Raji (cell line): ENCODE measurements around the gene CFHR4.

ENCODE experiments used
- POLR2A ChIP-seq: IDR thresholded peaks from 2 replicates; pipeline ENCODE4 v1.6.1; 2011; ENCODE audit warnings: low read depth, low read length, control low read depth; ENCODE audit not compliant: insufficient read depth

Gene CFHR4

DNA sequence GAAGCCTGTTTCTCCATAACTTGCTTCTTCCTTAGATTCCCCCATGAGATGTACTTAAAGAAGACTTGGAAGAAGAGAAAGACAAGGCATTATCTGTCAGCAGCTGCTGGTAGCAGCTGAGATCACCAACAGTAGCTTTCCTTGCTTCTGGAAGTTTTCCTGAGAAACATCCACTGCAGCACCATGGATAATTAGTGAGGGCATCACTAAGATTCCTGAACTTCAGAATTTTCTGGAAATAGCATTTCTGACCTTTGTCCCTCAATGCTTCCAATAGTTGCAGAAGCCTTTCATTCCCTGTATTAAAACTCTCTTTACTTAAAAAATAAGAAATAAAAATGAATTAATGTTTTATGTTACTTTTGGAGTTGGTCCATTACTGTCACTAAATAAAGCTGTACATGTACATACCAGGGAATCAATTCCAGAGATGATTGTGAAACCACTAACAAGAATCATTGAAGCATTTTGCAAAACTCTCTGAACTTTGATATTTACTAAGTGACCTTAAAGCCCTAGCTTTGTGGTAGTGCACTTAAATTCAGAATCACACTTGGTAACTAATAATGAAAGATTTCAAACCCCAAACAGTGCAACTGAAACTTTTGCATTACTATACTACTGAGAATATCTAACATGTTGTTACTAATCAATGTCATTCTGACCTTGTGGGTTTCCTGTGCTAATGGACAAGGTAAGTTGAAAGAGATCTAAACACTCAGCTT lies at the start of gene CFHR4:
Gene CFHR4 (plus strand): TSS at position 538 of the 725 bp plus-strand sequence. CDS start 99 bp downstream, at position 637.
- TF ChIP-seq POLR2A: no peak

DNA sequence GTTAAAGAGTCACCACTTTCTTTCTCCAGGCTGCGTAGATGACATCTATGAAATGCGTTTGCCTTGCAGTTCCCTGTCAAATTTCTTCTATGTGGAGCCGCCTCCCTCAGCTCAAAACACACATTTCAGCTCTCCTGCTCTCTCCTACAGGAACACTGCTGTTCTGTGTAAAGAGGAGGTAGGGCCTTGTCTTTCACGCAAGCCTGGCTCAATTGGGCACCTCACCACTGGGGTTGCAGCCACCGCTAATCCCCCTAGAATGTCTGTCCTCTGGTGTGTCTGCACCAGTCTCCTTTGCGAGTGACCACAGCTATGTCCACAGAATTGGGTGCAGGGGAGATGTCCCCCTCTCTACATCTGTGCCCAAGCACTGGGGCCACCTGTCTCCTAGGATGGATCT lies 31.8 kb upstream of the CFHR4 start:
- TF ChIP-seq POLR2A: no peak

- TF ChIP-seq POLR2A: no peak
These were observed 30.7 kb upstream of the CFHR4 start for GRCh38 chr1:196857188-196857587.

- no peak for TF ChIP-seq POLR2A
These were observed 29.0 kb upstream of the CFHR4 start for GRCh38 chr1:196858811-196859210.

DNA sequence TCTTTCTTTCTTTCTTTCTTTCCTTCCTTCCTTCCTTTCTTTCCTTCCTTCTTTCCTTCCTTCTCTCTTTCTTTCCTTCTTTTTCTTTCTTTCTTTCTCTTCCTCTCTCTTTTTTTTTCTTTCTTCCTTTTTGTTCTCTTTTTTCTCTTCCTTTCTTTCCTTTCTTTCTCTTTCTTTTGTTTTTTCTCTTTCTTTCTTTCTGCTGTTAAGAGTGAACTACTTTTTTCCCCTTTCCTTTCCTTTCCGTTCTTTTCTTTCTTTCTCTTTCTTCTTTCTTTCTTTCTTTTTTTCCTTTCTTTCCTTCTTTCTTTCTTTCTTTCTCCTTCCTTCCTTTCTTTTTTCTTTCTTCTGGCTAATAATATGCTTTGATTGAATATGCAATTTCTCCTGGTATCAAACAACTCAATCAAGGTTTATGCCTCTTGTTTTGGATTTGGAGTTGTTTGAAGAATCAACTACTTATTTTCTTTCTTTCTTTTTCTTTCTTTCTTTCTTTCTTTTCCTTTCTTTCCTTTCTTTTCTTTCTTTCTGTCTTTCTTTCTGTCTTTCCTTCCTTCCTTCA lies 27.4 kb upstream of the CFHR4 start:
- no peak for TF ChIP-seq POLR2A

- no peak for TF ChIP-seq POLR2A
These were observed 26.4 kb upstream of the CFHR4 start for GRCh38 chr1:196861429-196861828.

GRCh38 chr1:196866974-196867373 lies 20.9 kb upstream of the CFHR4 start:
- TF ChIP-seq POLR2A: no peak

GRCh38 chr1:196873385-196873784 lies 14.5 kb upstream of the CFHR4 start:
- no peak for TF ChIP-seq POLR2A

- no peak for TF ChIP-seq POLR2A
These were observed 11.9 kb upstream of the CFHR4 start for GRCh38 chr1:196875935-196876334.

GRCh38 chr1:196877964-196878363 lies 9.9 kb upstream of the CFHR4 start:
- TF ChIP-seq POLR2A: no peak

- TF ChIP-seq POLR2A: no peak
These were observed 2.8 kb downstream of the CFHR4 start for GRCh38 chr1:196890668-196891067.

GRCh38 chr1:196891251-196891650 lies 3.4 kb downstream of the CFHR4 start:
- no peak for TF ChIP-seq POLR2A

DNA sequence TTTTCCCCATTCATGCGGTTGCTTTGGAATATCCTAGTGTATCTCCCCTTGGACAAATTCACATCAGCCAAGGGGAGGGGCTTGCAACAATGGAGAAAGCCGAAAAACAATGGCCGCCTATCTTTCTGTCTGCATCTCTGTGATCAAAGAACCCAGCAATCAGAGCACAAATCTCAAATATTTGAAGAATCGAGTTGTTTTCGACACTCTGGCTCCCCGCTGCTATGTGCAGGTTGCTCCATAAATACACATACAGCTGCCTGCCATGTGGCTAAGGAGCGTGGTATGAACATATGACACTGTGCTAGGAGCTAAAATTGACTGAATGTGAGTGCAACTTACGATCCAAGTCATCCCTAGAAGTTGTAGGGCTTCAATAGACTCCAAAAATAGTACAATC lies 8.5 kb downstream of the CFHR4 start:
- TF ChIP-seq POLR2A: no peak

DNA sequence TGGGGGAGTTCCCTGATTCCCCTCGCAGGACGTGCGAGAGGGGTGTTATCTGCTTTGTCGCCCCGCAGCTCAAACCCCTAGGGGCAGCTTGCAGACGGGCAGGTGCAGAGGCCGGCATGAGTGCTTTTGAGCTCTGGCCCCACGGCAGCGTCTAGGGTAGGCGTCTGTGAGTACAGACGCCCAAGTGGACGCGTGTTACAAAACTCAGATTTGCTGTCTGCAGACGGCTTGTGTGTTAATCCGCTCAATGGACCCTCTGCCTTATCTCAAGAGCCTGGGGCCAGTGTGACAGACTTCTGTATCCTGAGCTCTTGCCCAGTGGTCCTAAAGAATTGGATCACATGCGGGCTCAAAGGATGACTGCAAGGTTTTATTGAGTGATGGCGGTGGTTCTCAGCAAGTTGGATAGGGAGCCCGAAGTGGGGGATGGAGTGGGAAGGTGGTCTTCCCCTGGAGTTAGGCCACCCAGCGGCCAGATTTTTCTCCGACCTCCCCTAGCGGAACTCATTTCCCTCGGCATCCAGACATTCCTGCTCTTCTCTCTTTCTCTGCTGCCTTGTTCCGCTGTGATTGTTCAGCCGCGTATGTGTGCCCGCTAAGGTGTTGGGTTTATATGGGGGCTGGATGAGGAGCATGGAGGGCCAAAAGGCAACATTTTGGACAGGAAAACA lies 9.4 kb downstream of the CFHR4 start:
- no peak for TF ChIP-seq POLR2A

DNA sequence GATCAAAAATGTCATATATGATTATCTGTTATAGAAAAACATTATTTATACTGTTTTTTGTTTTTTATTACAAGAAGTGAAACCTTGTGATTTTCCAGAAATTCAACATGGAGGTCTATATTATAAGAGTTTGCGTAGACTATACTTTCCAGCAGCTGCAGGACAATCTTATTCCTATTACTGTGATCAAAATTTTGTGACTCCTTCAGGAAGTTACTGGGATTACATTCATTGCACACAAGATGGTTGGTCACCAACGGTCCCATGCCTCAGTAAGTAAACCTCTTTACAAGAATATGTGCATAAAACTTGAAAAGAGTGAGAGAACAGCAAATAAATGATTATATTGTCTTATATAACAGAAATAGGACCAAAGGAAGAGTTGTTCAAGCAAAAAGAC lies 14.5 kb downstream of the CFHR4 start:
- TF ChIP-seq POLR2A: no peak

DNA sequence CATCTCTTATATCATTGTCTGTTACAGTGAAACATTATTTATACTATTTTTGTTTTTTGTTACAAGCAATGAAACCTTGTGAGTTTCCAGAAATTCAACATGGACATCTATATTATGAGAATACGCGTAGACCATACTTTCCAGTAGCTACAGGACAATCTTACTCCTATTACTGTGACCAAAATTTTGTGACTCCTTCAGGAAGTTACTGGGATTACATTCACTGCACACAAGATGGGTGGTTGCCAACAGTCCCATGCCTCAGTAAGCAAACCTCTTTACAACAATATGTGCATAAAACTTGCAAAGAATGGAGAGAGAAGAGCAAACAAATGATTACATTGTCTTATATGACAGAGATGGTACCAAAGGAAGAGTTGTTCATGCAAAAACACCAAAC lies 22.4 kb downstream of the CFHR4 start:
- no peak for TF ChIP-seq POLR2A
